BLaER1 treated with 17β-estradiol and CSF1 and Interleukin-3, amounts not matched to agents 10 nM and 100 nM (cell line): ENCODE data around the gene UTP18.
"Not testable (repeated sequence)": the region's sequence is repeated elsewhere in the genome, so short reads cannot be mapped to it uniquely, and the experiment has no call there.

Experiments
- H3K27ac ChIP-seq, 11 experiments: shearing (Covaris generic); formaldehyde crosslinking; 2 replicates each; pipeline ENCODE4 v1.8.1; 2022
- H3K27me3 ChIP-seq, 11 experiments: shearing (Covaris generic); formaldehyde crosslinking; 2 replicates each; pipeline ENCODE4 v1.8.1; 2022
- H3K36me3 ChIP-seq, 11 experiments: shearing (Covaris generic); formaldehyde crosslinking; 2 replicates each; pipeline ENCODE4 v1.8.1; 2022
- H3K4me1 ChIP-seq, 10 experiments: shearing (Covaris generic); formaldehyde crosslinking; 2 replicates each; pipeline ENCODE4 v1.8.1; 2022
- H3K4me2 ChIP-seq, 11 experiments: shearing (Covaris generic); formaldehyde crosslinking; 2 replicates each; pipeline ENCODE4 v1.8.1; 2022
- H3K4me3 ChIP-seq, 10 experiments: shearing (Covaris generic); formaldehyde crosslinking; 2 replicates each; pipeline ENCODE4 v1.8.1; 2022
- H3K9ac ChIP-seq, 11 experiments: shearing (Covaris generic); formaldehyde crosslinking; 2 replicates each; pipeline ENCODE4 v1.8.1; 2022
- H3K9me3 ChIP-seq, 11 experiments: shearing (Covaris generic); formaldehyde crosslinking; replicated peaks in 1 of 11; 2 replicates each; pipeline ENCODE4 v1.8.1; 2022
- H4K20me1 ChIP-seq, 11 experiments: shearing (Covaris generic); formaldehyde crosslinking; 2 replicates each; pipeline ENCODE4 v1.8.1; 2022
- Cebpa-rat ChIP-seq, 11 experiments: shearing (Covaris generic); IDR thresholded peaks; 2 replicates each; pipeline ENCODE4 v1.8.1; 2022

UTP18 gene

GRCh38 chr17:51260237-51261023, at the start of gene UTP18:
TSS of gene UTP18 (plus strand) at chr17:51260546. CDS start at chr17:51260585, 39 bp downstream.
- Histone ChIP-seq H3K36me3 (peaks cover 38 to 66% (median 51%) of the 10 kb centered on the region in 11 experiments), H3K27ac (peak within 1 kb of the TSS; percentile 93 to 100 (median 98)), H3K27me3 (no peaks in the 10 kb centered on the region), H4K20me1 (peaks cover 34 to 93% (median 85%) of the 10 kb centered on the region in 11 experiments; a peak in 21 of 22 replicates), H3K4me3 (peak within 1 kb of the TSS; percentile 72 to 98 (median 95)), H3K9me3 (no peaks in the 10 kb centered on the region), H3K4me1 (peaks cover 48 to 68% (median 51%) of the 10 kb centered on the region in 10 experiments), H3K4me2 (peak within 1 kb of the TSS; percentile 85 to 97 (median 96)), H3K9ac (peak within 1 kb of the TSS; percentile 96 to 99 (median 98))
- TF ChIP-seq Cebpa-rat (IDR thresholded peaks at IDR 0.05), result no peak

- no peaks in the 10 kb centered on the region for H3K27me3 ChIP-seq
- no peak overlapping the region for H3K9ac ChIP-seq
- H3K4me1 ChIP-seq, result no peaks in the 10 kb centered on the region
- no peaks in the 10 kb centered on the region for H3K9me3 ChIP-seq
- H3K27ac ChIP-seq, result no peak overlapping the region
- no peak overlapping the region for H3K4me2 ChIP-seq
- no peak overlapping the region for H3K4me3 ChIP-seq
- H3K36me3 ChIP-seq, result peaks cover 93 to 100% (median 97%) of the 10 kb centered on the region in 11 experiments
- H4K20me1 ChIP-seq, result peaks cover 0 to 3% (median 0%) of the 10 kb centered on the region in 11 experiments; a peak in 5 of 22 replicates
- TF ChIP-seq Cebpa-rat (IDR thresholded peaks at IDR 0.05), result no peak
Measured at GRCh38 chr17:51214920-51215319, 45.4 kb upstream of the UTP18 start.

GRCh38 chr17:51217946-51218345, 42.4 kb upstream of the UTP18 start:
- Histone ChIP-seq H3K27me3 (no peaks in the 10 kb centered on the region), H3K4me3 (no peak overlapping the region), H3K9me3 (no peaks in the 10 kb centered on the region), H4K20me1 (peaks cover 0 to 21% (median 3%) of the 10 kb centered on the region in 11 experiments; a peak in 8 of 22 replicates), H3K9ac (no peak overlapping the region), H3K4me1 (peaks cover 0 to 2% (median 0%) of the 10 kb centered on the region in 10 experiments; a peak in 3 of 20 replicates), H3K27ac (no peak overlapping the region), H3K4me2 (no peak overlapping the region), H3K36me3 (peaks cover 93 to 100% (median 98%) of the 10 kb centered on the region in 11 experiments)
- TF ChIP-seq Cebpa-rat (IDR thresholded peaks at IDR 0.05), result no peak

- Histone ChIP-seq H4K20me1 (peaks cover 6 to 55% (median 27%) of the 10 kb centered on the region in 11 experiments; a peak in 13 of 22 replicates), H3K27me3 (no peaks in the 10 kb centered on the region), H3K9me3 (no peaks in the 10 kb centered on the region), H3K4me2 (no peak overlapping the region), H3K4me3 (no peak overlapping the region), H3K36me3 (peaks cover 73 to 91% (median 78%) of the 10 kb centered on the region in 11 experiments), H3K4me1 (peaks cover 20 to 36% (median 28%) of the 10 kb centered on the region in 10 experiments), H3K27ac (no peak overlapping the region), H3K9ac (no peak overlapping the region)
- no peak for TF ChIP-seq Cebpa-rat (IDR thresholded peaks at IDR 0.05)
Measured at GRCh38 chr17:51221322-51221721, 39.0 kb upstream of the UTP18 start.

- H3K9me3 ChIP-seq, result no peaks in the 10 kb centered on the region
- H3K9ac ChIP-seq, result peak overlapping the region in 7 of 11 experiments; percentile 0 to 40 (median 19); a peak in 8 of 22 replicates
- no peak for TF ChIP-seq Cebpa-rat (IDR thresholded peaks at IDR 0.05)
- H3K27me3 ChIP-seq, result no peaks in the 10 kb centered on the region
- H4K20me1 ChIP-seq, result peaks cover 6 to 85% (median 27%) of the 10 kb centered on the region in 11 experiments; a peak in 13 of 22 replicates
- peaks cover 40 to 65% (median 50%) of the 10 kb centered on the region in 11 experiments for H3K36me3 ChIP-seq
- H3K4me3 ChIP-seq, result no peak overlapping the region; a peak in 1 of 20 replicates
- H3K27ac ChIP-seq, result peak overlapping the region in 9 of 11 experiments; percentile 3 to 50 (median 31); a peak in 12 of 22 replicates
- peaks cover 31 to 68% (median 54%) of the 10 kb centered on the region in 10 experiments for H3K4me1 ChIP-seq
- peak overlapping the region; percentile 41 to 82 (median 68) for H3K4me2 ChIP-seq
Measured at GRCh38 chr17:51224402-51225262, 35.7 kb upstream of the UTP18 start.

- H3K4me2 ChIP-seq, result peak overlapping the region; percentile 41 to 82 (median 68); a peak in 19 of 22 replicates
- not testable (repeated sequence) for H3K27me3 ChIP-seq, H3K9me3 ChIP-seq, H3K27ac ChIP-seq, H3K4me3 ChIP-seq
- peaks cover 6 to 94% (median 34%) of the 10 kb centered on the region in 11 experiments; a peak in 13 of 22 replicates for H4K20me1 ChIP-seq
- H3K9ac ChIP-seq, result 0 out of 22 replicates have a peak overlapping the region, but pooled peaks of 1 of the 11 experiments have one; percentile 14
- peaks cover 31 to 56% (median 41%) of the 10 kb centered on the region in 11 experiments for H3K36me3 ChIP-seq
- peaks cover 40 to 77% (median 63%) of the 10 kb centered on the region in 10 experiments for H3K4me1 ChIP-seq
Measured at GRCh38 chr17:51225523-51225922, 34.8 kb upstream of the UTP18 start.

- Histone ChIP-seq H3K27me3 (no peaks in the 10 kb centered on the region), H3K9ac (no peak overlapping the region), H4K20me1 (peaks cover 6 to 97% (median 33%) of the 10 kb centered on the region in 11 experiments; a peak in 14 of 22 replicates), H3K4me1 (peaks cover 53 to 97% (median 76%) of the 10 kb centered on the region in 10 experiments), H3K4me3 (no peak overlapping the region), H3K4me2 (peak overlapping the region in 8 of 11 experiments; percentile 27 to 54 (median 41); a peak in 14 of 22 replicates), H3K9me3 (no peaks in the 10 kb centered on the region), H3K36me3 (peaks cover 5 to 40% (median 18%) of the 10 kb centered on the region in 11 experiments; a peak in 18 of 22 replicates), H3K27ac (peak overlapping the region in 7 of 11 experiments; percentile 18 to 53 (median 48); a peak in 8 of 22 replicates)
- TF ChIP-seq Cebpa-rat (IDR thresholded peaks at IDR 0.05), result 0 out of 22 replicates have a peak, but pooled peaks of 1 of the 11 experiments have one; percentile 9
Measured at GRCh38 chr17:51228161-51228560, 32.2 kb upstream of the UTP18 start.

- H3K4me1 ChIP-seq, result peaks cover 42 to 80% (median 62%) of the 10 kb centered on the region in 10 experiments
- no peaks in the 10 kb centered on the region for H3K9me3 ChIP-seq
- peaks cover under 1 to 35% (median 13%) of the 10 kb centered on the region in 11 experiments; a peak in 16 of 22 replicates for H3K36me3 ChIP-seq
- peak overlapping the region in 9 of 11 experiments; percentile 2 to 56 (median 35); a peak in 13 of 22 replicates for H3K27ac ChIP-seq
- peaks cover 0 to 96% (median 29%) of the 10 kb centered on the region in 11 experiments; a peak in 14 of 22 replicates for H4K20me1 ChIP-seq
- 0 out of 22 replicates have a peak overlapping the region, but pooled peaks of 1 of the 11 experiments have one; percentile 1 for H3K9ac ChIP-seq
- no peak for TF ChIP-seq Cebpa-rat (IDR thresholded peaks at IDR 0.05)
- H3K4me2 ChIP-seq, result peak overlapping the region; percentile 7 to 69 (median 54); a peak in 20 of 22 replicates
- H3K4me3 ChIP-seq, result no peak overlapping the region
- H3K27me3 ChIP-seq, result no peaks in the 10 kb centered on the region
Measured at GRCh38 chr17:51229889-51230288, 30.5 kb upstream of the UTP18 start.
